H9 (cell line): ENCODE measurements around the gene MAPK14. TPM values are rescaled to one million over a fixed set of nuclear protein-coding genes. Genes with fewer than 3 reads are reported as not detected.

ENCODE experiments used
- DNase-seq: peaks from one replicate; pipeline ENCODE4 v3.0.0-alpha.2; 2017
- H2AFZ ChIP-seq: one replicate; pipeline ENCODE4 v1.6.1; 2013; ENCODE audit warnings: mild to moderate bottlenecking, low read length, control low read depth, moderate library complexity
- H2AK5ac ChIP-seq: 2 replicates; pipeline ENCODE4 v1.6.1; 2013; ENCODE audit warnings: low read length, control low read depth, mixed read lengths; ENCODE audit not compliant: insufficient read length
- H2BK120ac ChIP-seq: one replicate; pipeline ENCODE4 v1.6.1; 2013; ENCODE audit warnings: low read depth, mild to moderate bottlenecking, low read length, control low read depth, inconsistent platforms; ENCODE audit not compliant: poor library complexity, severe bottlenecking
- H2BK12ac ChIP-seq: 2 replicates; pipeline ENCODE4 v1.6.1; 2013; ENCODE audit warnings: low read length, control low read depth, mixed read lengths, low read depth; ENCODE audit not compliant: insufficient read length
- H2BK15ac ChIP-seq: 2 replicates; pipeline ENCODE4 v1.6.1; 2013; ENCODE audit warnings: low read depth, low read length, control low read depth
- H2BK20ac ChIP-seq: one replicate; pipeline ENCODE4 v1.6.1; 2013; ENCODE audit warnings: low read depth, mild to moderate bottlenecking, low read length, control low read depth, inconsistent platforms; ENCODE audit not compliant: poor library complexity, severe bottlenecking
- H2BK5ac ChIP-seq: 2 replicates; pipeline ENCODE4 v1.6.1; 2013; ENCODE audit warnings: low read length, control low read depth, mixed read lengths; ENCODE audit not compliant: insufficient read length
- H3K14ac ChIP-seq: 2 replicates; pipeline ENCODE4 v1.6.1; 2013; ENCODE audit warnings: low read length, control low read depth; ENCODE audit not compliant: insufficient read depth
- H3K18ac ChIP-seq: 2 replicates; pipeline ENCODE4 v1.6.1; 2013; ENCODE audit warnings: low read depth, mild to moderate bottlenecking, mixed read lengths, low read length, control low read depth; ENCODE audit not compliant: insufficient read length
- H3K23ac ChIP-seq: 2 replicates; pipeline ENCODE4 v1.6.1; 2013; ENCODE audit warnings: low read length, control low read depth, mixed read lengths, low read depth; ENCODE audit not compliant: insufficient read length
- H3K23me2 ChIP-seq: 2 replicates; pipeline ENCODE4 v1.6.1; 2013; ENCODE audit warnings: low read depth, mild to moderate bottlenecking, mixed read lengths, low read length, control low read depth; ENCODE audit not compliant: insufficient read length, poor library complexity, severe bottlenecking
- H3K27ac ChIP-seq: 2 replicates; pipeline ENCODE4 v1.5.1; 2013; ENCODE audit warnings: low read length, control low read depth, mixed read lengths, low read depth; ENCODE audit not compliant: insufficient read length
- H3K27me3 ChIP-seq: 2 replicates; pipeline ENCODE4 v1.6.1; 2013; ENCODE audit warnings: low read length, control low read depth, inconsistent platforms; ENCODE audit not compliant: insufficient read depth
- H3K4ac ChIP-seq: 2 replicates; pipeline ENCODE4 v1.6.1; 2013; ENCODE audit warnings: low read depth, mild to moderate bottlenecking, control low read depth, inconsistent platforms, low read length, moderate library complexity
- H3K4me1 ChIP-seq: 2 replicates; pipeline ENCODE4 v1.6.1; 2013; ENCODE audit warnings: low read length, control low read depth, inconsistent platforms; ENCODE audit not compliant: insufficient read depth
- H3K4me2 ChIP-seq: 2 replicates; pipeline ENCODE4 v1.6.1; 2013; ENCODE audit warnings: low read length, control low read depth, mixed read lengths; ENCODE audit not compliant: insufficient read length, insufficient read depth
- H3K56ac ChIP-seq: 2 replicates; pipeline ENCODE4 v1.6.1; 2013; ENCODE audit warnings: low read depth, mild to moderate bottlenecking, mixed read lengths, low read length, control low read depth; ENCODE audit not compliant: insufficient read length
- H3K79me1 ChIP-seq: 2 replicates; pipeline ENCODE4 v1.6.1; 2013; ENCODE audit warnings: low read depth, mild to moderate bottlenecking, moderate library complexity, low read length, control low read depth, inconsistent platforms; ENCODE audit not compliant: insufficient read depth, poor library complexity, severe bottlenecking
- H3K79me2 ChIP-seq: 2 replicates; pipeline ENCODE4 v1.6.1; 2013; ENCODE audit warnings: low read length, control low read depth, inconsistent platforms; ENCODE audit not compliant: insufficient read depth
- H3K9ac ChIP-seq: 2 replicates; pipeline ENCODE4 v1.6.1; 2013; ENCODE audit warnings: low read length, control low read depth, mixed read lengths; ENCODE audit not compliant: insufficient read length; ENCODE audit errors: extremely low read depth
- H3K9me3 ChIP-seq: one replicate; pipeline ENCODE4 v1.6.1; 2013; ENCODE audit warnings: low read depth, low read length, inconsistent platforms; ENCODE audit not compliant: control insufficient read depth
- H3T11ph ChIP-seq: one replicate; pipeline ENCODE4 v1.6.1; 2013; ENCODE audit warnings: mild to moderate bottlenecking, low read length, control low read depth, inconsistent platforms
- H4K20me1 ChIP-seq: one replicate; pipeline ENCODE4 v1.6.1; 2013; ENCODE audit not compliant: control insufficient read depth, insufficient read length, insufficient read depth
- H4K5ac ChIP-seq: 2 replicates; pipeline ENCODE4 v1.6.1; 2013; ENCODE audit warnings: low read depth, mild to moderate bottlenecking, mixed read lengths, low read length, control low read depth; ENCODE audit not compliant: insufficient read length
- H4K8ac ChIP-seq: replicated peaks from 2 replicates; pipeline ENCODE4 v1.6.1; 2013; ENCODE audit warnings: low read length, control low read depth, mixed read lengths, low read depth; ENCODE audit not compliant: insufficient read length
- H4K91ac ChIP-seq: 2 replicates; pipeline ENCODE4 v1.6.1; 2013; ENCODE audit warnings: low read depth, mild to moderate bottlenecking, moderate library complexity, mixed read lengths, low read length, control low read depth; ENCODE audit not compliant: insufficient read length
- H3K27ac Mint-ChIP-seq, 3 experiments: 2 replicates in 2 of 3; 3 replicates in 1 of 3; pipeline ENCODE4 v1.8.0; 2020 to 2021; ENCODE audit warnings: mixed read lengths in 3 of 3, mild to moderate bottlenecking in 1 of 3, moderate library complexity in 1 of 3
- H3K27me3 Mint-ChIP-seq: 2 replicates; pipeline ENCODE4 v1.8.0; 2021; ENCODE audit warnings: low read depth, mild to moderate bottlenecking, moderate library complexity, mixed read lengths
- H3K36me3 Mint-ChIP-seq, 3 experiments: 2 replicates in 2 of 3; 3 replicates in 1 of 3; pipeline ENCODE4 v1.8.0; 2020 to 2021; ENCODE audit warnings: low read depth in 3 of 3, mixed read lengths in 3 of 3; ENCODE audit not compliant: insufficient read depth in 1 of 3
- H3K4me1 Mint-ChIP-seq, 2 experiments: 2 replicates each; pipeline ENCODE4 v1.8.0; 2020; ENCODE audit warnings: mixed read lengths in 2 of 2
- H3K4me3 Mint-ChIP-seq, 2 experiments: 2 replicates in 1 of 2; 3 replicates in 1 of 2; pipeline ENCODE4 v1.8.0; 2020 to 2021; ENCODE audit warnings: mild to moderate bottlenecking in 2 of 2, mixed read lengths in 2 of 2, moderate library complexity in 1 of 2
- H3K9me3 Mint-ChIP-seq, 2 experiments: 2 replicates in 1 of 2; 3 replicates in 1 of 2; pipeline ENCODE4 v1.8.0; 2020; ENCODE audit warnings: mild to moderate bottlenecking in 2 of 2, mixed read lengths in 2 of 2, moderate library complexity in 1 of 2
- CTCF ChIP-seq: fragments of 200-600 bp; sonication (generic); conservative IDR thresholded peaks from 3 replicates; pipeline ENCODE4 v1.8.0; 2021; ENCODE audit warnings: antibody characterized with exemption, mild to moderate bottlenecking
- whole genome bisulfite sequencing: extraction: QIAGEN DNeasy Blood & Tissue Kit; methylation state at CpG from one replicate; pipeline ENCODE4 v1.1.7; 2013; ENCODE audit warnings: missing lambda C conversion rate, low lambda C conversion rate, mixed read lengths; ENCODE audit not compliant: insufficient read length; ENCODE audit errors: extremely low coverage; 5-methylcytosine and 5-hydroxymethylcytosine counted together
- total RNA-seq: library from RNA; stranded (reverse); gene quantifications from 2 replicates; pipeline ENCODE4 v1.2.1, GENCODE V29; 2021

Gene MAPK14
- total RNA-seq, 1 experiment from 2014 or later = 40.5 TPM

GRCh38 chr6:36098920-36099647, 71.5 kb downstream of the MAPK14 start:
- Histone ChIP-seq H2BK120ac (no peak overlapping the region), H2BK12ac (no peak overlapping the region), H3K79me1 (peaks cover 3% of the 10 kb centered on the region), H3K27me3 (no peaks in the 10 kb centered on the region), H3K27ac (no peak overlapping the region), H4K8ac (no peak overlapping the region), H3K23me2 (no peaks in the 10 kb centered on the region), H4K20me1 (no peaks in the 10 kb centered on the region), H3K18ac (no peak overlapping the region), H3T11ph (no peak overlapping the region), H2AFZ (no peak overlapping the region), H3K4ac (no peak overlapping the region), H3K79me2 (no peaks in the 10 kb centered on the region), H2BK15ac (no peak overlapping the region), H4K5ac (no peak overlapping the region), H3K9ac (no peak overlapping the region), H3K23ac (no peak overlapping the region), H2BK5ac (no peak overlapping the region), H3K4me2 (no peak overlapping the region), H3K56ac (no peak overlapping the region), H4K91ac (no peak overlapping the region), H3K14ac (no peak overlapping the region), H3K9me3 (no peaks in the 10 kb centered on the region), H2AK5ac (no peak overlapping the region), H3K4me1 (no peaks in the 10 kb centered on the region), H2BK20ac (no peak overlapping the region)
- Mint-ChIP-seq H3K4me1 (peaks cover 3 to 13% of the 10 kb centered on the region in 2 experiments), H3K9me3 (no peaks in the 10 kb centered on the region), H3K36me3 (peaks cover 0 to 22% (median 2%) of the 10 kb centered on the region in 3 experiments; a peak in 3 of 7 replicates), H3K27me3 (no peaks in the 10 kb centered on the region), H3K27ac (peak overlapping the region in 2 of 3 experiments; percentile 16 to 19; a peak in 1 of 7 replicates), H3K4me3 (no peak overlapping the region)
- no CpG with 5 or more reads among the region's 5 CpGs for WGBS
- no peak for DNase-seq
- peak; percentile 27; the same call in 1 of the 3 replicates for TF ChIP-seq CTCF
